HUES6 (cell line): Measurements from ENCODE around the gene MAML2.

ENCODE experiments used
- H3K27ac ChIP-seq: 2 replicates; pipeline ENCODE4 v1.7.0; 2013; ENCODE audit warnings: low read depth, mild to moderate bottlenecking, low read length, inconsistent platforms
- H3K27me3 ChIP-seq: 2 replicates; pipeline ENCODE4 v1.6.1; 2013; ENCODE audit warnings: low read length; ENCODE audit not compliant: control insufficient read depth, insufficient read depth
- H3K36me3 ChIP-seq: 2 replicates; pipeline ENCODE4 v1.6.1; 2013; ENCODE audit warnings: low read length; ENCODE audit not compliant: control insufficient read depth, insufficient read depth
- H3K4me1 ChIP-seq: 2 replicates; pipeline ENCODE4 v1.6.1; 2013; ENCODE audit warnings: low read length; ENCODE audit not compliant: control insufficient read depth, insufficient read depth
- H3K4me3 ChIP-seq: 2 replicates; pipeline ENCODE4 v1.5.1; 2013; ENCODE audit warnings: low read depth, low read length
- H3K9ac ChIP-seq: one replicate; pipeline ENCODE4 v1.6.1; 2013; ENCODE audit warnings: mild to moderate bottlenecking, low read length
- H3K9me3 ChIP-seq: 2 replicates; pipeline ENCODE4 v1.6.1; 2013; ENCODE audit warnings: low read depth, low read length; ENCODE audit not compliant: control insufficient read depth, insufficient read depth

MAML2 gene

GRCh38 chr11:96219981-96220623 is 122.9 kb downstream of the MAML2 start:
- no peaks in the 10 kb centered on the region for H3K27me3 ChIP-seq
- peaks cover 27% of the 10 kb centered on the region; the same call in 1 of the 2 replicates for H3K4me1 ChIP-seq
- no peak overlapping the region for H3K9ac ChIP-seq
- H3K36me3 ChIP-seq, result no peaks in the 10 kb centered on the region
- H3K4me3 ChIP-seq, result no peak overlapping the region
- no peak overlapping the region for H3K27ac ChIP-seq
- no peaks in the 10 kb centered on the region for H3K9me3 ChIP-seq

GRCh38 chr11:96218901-96219300 is 124.1 kb downstream of the MAML2 start:
- Histone ChIP-seq H3K27ac (no peak overlapping the region), H3K9ac (no peak overlapping the region), H3K4me3 (no peak overlapping the region), H3K36me3 (no peaks in the 10 kb centered on the region), H3K9me3 (no peaks in the 10 kb centered on the region), H3K27me3 (no peaks in the 10 kb centered on the region), H3K4me1 (peaks cover 36% of the 10 kb centered on the region)

GRCh38 chr11:96218006-96218405 is 125.0 kb downstream of the MAML2 start:
- H3K9me3 ChIP-seq, result no peaks in the 10 kb centered on the region
- no peaks in the 10 kb centered on the region for H3K36me3 ChIP-seq
- no peak overlapping the region for H3K9ac ChIP-seq
- no peak overlapping the region for H3K27ac ChIP-seq
- peaks cover 43% of the 10 kb centered on the region for H3K4me1 ChIP-seq
- no peak overlapping the region for H3K4me3 ChIP-seq
- H3K27me3 ChIP-seq, result no peaks in the 10 kb centered on the region

DNA sequence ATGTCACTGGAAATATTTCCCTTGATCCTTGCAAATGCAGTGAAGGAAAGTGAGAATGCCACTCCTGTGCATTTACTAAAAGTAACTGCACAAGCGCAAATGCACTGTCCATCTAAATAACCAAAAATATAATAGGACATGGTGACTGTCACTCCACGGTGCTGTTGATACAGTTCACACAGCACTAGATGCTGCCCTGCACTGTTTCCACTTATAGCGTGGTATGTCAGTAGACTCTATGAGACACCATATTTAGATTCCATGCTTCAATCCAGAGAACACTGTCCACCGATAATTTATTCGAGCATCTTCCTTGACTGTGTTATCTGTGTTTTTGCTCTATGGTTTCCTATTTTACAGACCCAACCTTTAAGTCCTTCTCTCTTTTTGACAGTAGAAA is 125.8 kb downstream of the MAML2 start:
- H3K9ac ChIP-seq, result no peak overlapping the region
- no peak overlapping the region for H3K4me3 ChIP-seq
- H3K27ac ChIP-seq, result no peak overlapping the region
- H3K4me1 ChIP-seq, result peaks cover 51% of the 10 kb centered on the region
- H3K36me3 ChIP-seq, result no peaks in the 10 kb centered on the region
- H3K9me3 ChIP-seq, result no peaks in the 10 kb centered on the region
- no peaks in the 10 kb centered on the region for H3K27me3 ChIP-seq

- H3K27me3 ChIP-seq, result no peaks in the 10 kb centered on the region
- no peak overlapping the region for H3K4me3 ChIP-seq
- no peaks in the 10 kb centered on the region for H3K9me3 ChIP-seq
- H3K27ac ChIP-seq, result 0 out of 2 replicates have a peak overlapping the region, but pooled peaks have one; percentile 18
- no peaks in the 10 kb centered on the region for H3K36me3 ChIP-seq
- H3K4me1 ChIP-seq, result peaks cover 60% of the 10 kb centered on the region
- H3K9ac ChIP-seq, result no peak overlapping the region
Observed at GRCh38 chr11:96215826-96216225, 127.2 kb downstream of the MAML2 start.

- no peak overlapping the region for H3K9ac ChIP-seq
- no peak overlapping the region for H3K4me3 ChIP-seq
- H3K36me3 ChIP-seq, result no peaks in the 10 kb centered on the region
- peaks cover 58% of the 10 kb centered on the region for H3K4me1 ChIP-seq
- no peaks in the 10 kb centered on the region for H3K9me3 ChIP-seq
- H3K27ac ChIP-seq, result 0 out of 2 replicates have a peak overlapping the region, but pooled peaks have one; percentile 18
- no peaks in the 10 kb centered on the region for H3K27me3 ChIP-seq
Observed at GRCh38 chr11:96215110-96215782, 127.7 kb downstream of the MAML2 start.

- Histone ChIP-seq H3K36me3 (no peaks in the 10 kb centered on the region), H3K27me3 (no peaks in the 10 kb centered on the region), H3K9me3 (no peaks in the 10 kb centered on the region), H3K4me3 (no peak overlapping the region), H3K9ac (no peak overlapping the region), H3K4me1 (peaks cover 53% of the 10 kb centered on the region), H3K27ac (no peak overlapping the region)
Observed at GRCh38 chr11:96214777-96215109, 128.3 kb downstream of the MAML2 start.

GRCh38 chr11:96213500-96213899 is 129.5 kb downstream of the MAML2 start:
- Histone ChIP-seq H3K36me3 (no peaks in the 10 kb centered on the region), H3K4me3 (no peak overlapping the region), H3K4me1 (peaks cover 58% of the 10 kb centered on the region), H3K9me3 (no peaks in the 10 kb centered on the region), H3K27me3 (no peaks in the 10 kb centered on the region), H3K27ac (no peak overlapping the region), H3K9ac (no peak overlapping the region)

DNA sequence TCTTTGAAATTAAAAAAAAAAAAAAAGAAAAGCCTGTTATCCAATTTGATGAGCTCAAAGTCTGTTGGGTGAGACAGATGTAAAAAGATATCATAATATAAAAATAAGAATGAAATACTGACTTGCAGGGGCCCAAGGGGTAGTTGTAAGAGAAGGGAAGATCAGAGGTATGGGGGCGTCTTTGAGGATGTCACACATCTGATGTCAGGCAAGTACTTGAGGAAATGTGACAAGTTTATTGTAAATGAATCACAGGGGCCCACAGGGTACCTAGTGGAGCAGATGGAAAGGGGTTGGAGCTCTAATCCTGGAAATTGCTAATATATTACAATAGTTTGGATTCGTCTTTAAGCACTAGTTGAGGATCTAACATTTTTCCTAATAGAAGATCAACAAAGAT is 131.6 kb downstream of the MAML2 start:
- H3K36me3 ChIP-seq, result no peaks in the 10 kb centered on the region
- no peaks in the 10 kb centered on the region for H3K9me3 ChIP-seq
- no peak overlapping the region for H3K27ac ChIP-seq
- no peak overlapping the region for H3K4me3 ChIP-seq
- H3K4me1 ChIP-seq, result peaks cover 67% of the 10 kb centered on the region
- H3K9ac ChIP-seq, result no peak overlapping the region
- H3K27me3 ChIP-seq, result no peaks in the 10 kb centered on the region

GRCh38 chr11:96207459-96208449 is 135.2 kb downstream of the MAML2 start:
- no peak overlapping the region for H3K4me3 ChIP-seq
- H3K9ac ChIP-seq, result peak overlapping the region; percentile 1
- H3K27ac ChIP-seq, result no peak overlapping the region; the same call in 1 of the 2 replicates
- H3K4me1 ChIP-seq, result peaks cover 36% of the 10 kb centered on the region
- H3K36me3 ChIP-seq, result no peaks in the 10 kb centered on the region
- H3K9me3 ChIP-seq, result no peaks in the 10 kb centered on the region
- no peaks in the 10 kb centered on the region for H3K27me3 ChIP-seq

DNA sequence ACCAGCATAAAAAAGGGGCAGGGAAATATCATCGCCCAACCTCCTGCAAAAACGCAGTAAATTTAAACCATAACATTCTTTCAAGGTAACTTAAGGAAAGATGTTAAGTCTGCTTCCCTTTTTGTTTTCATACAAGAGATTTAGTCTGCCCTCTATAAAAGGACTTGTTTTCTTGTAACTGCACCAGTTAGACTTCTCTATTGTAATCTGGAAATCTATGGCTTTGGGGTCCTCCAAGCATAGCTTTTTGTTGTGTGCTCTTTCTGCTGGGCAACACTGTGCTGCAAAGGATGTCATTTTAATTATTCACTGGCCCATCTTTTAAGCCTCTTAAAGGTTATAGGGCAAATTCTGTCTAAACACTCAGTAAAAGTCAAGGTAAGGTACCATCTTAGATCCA is 136.0 kb downstream of the MAML2 start:
- Histone ChIP-seq H3K4me3 (no peak overlapping the region), H3K9ac (no peak overlapping the region), H3K4me1 (peaks cover 28% of the 10 kb centered on the region), H3K36me3 (no peaks in the 10 kb centered on the region), H3K9me3 (no peaks in the 10 kb centered on the region), H3K27ac (no peak overlapping the region; the same call in 1 of the 2 replicates), H3K27me3 (no peaks in the 10 kb centered on the region)
